ENCODE data around the gene COL9A2. TPM values are rescaled to one million over a fixed set of nuclear protein-coding genes. Genes with fewer than 3 reads are reported as not detected.

Gene COL9A2
- total RNA-seq, 1 experiment from 2014 or later, result 3.0 TPM

DNA sequence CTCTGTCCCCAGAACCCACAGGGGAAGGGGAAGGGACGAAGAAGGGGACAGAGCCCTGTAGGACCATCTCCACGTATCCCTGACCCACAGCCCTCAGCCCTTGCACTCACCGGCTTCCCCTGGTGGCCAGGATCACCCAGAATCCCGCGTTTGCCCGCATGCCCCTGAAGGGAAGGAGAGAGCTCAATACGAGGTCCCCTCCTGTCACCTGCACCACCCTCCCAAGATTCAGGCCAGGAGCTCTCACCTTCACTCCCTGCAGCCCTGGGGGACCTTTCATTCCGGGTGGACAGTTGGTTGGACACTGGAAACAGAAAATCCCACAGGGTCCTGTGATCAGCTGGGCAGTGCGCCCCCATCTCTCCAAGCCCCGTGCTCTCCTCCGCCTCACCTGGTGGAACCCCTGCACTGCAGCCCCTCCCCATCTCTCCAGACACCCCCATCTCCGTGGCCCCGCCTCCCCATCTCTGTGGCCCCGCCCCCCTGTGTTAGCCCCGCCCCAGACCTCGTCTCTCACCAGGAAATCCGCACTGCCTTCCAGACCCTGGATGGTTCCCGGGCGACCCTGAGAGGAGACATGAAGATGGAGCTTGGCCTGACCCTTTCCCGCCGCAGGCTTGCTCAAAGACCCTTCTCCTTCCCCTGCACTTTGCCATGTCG is 6.0 kb downstream of the COL9A2 start:
- no TSS peak for BruUV-seq (replicated peaks)
- Mint-ChIP-seq H3K4me1 (ENCODE audit: low read depth, unreplicated experiment) (peaks cover 19% of the 10 kb centered on the region), H3K4me3 (ENCODE audit: low read depth, unreplicated experiment) (no peak overlapping the region), H3K9me3 (ENCODE audit: low read depth, unreplicated experiment) (no peaks in the 10 kb centered on the region), H3K27me3 (ENCODE audit: unreplicated experiment) (peaks cover 13% of the 10 kb centered on the region), H3K27ac (ENCODE audit: unreplicated experiment) (no peak overlapping the region), H3K36me3 (ENCODE audit: insufficient read depth, unreplicated experiment) (peaks cover 16% of the 10 kb centered on the region)
- no peak for DNase-seq
- TF ChIP-seq, protein P1, sequence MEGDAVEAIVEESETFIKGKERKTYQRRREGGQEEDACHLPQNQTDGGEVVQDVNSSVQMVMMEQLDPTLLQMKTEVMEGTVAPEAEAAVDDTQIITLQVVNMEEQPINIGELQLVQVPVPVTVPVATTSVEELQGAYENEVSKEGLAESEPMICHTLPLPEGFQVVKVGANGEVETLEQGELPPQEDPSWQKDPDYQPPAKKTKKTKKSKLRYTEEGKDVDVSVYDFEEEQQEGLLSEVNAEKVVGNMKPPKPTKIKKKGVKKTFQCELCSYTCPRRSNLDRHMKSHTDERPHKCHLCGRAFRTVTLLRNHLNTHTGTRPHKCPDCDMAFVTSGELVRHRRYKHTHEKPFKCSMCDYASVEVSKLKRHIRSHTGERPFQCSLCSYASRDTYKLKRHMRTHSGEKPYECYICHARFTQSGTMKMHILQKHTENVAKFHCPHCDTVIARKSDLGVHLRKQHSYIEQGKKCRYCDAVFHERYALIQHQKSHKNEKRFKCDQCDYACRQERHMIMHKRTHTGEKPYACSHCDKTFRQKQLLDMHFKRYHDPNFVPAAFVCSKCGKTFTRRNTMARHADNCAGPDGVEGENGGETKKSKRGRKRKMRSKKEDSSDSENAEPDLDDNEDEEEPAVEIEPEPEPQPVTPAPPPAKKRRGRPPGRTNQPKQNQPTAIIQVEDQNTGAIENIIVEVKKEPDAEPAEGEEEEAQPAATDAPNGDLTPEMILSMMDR (IDR thresholded peaks at IDR 0.05; ENCODE audit: unreplicated experiment), result no peak
- intact Hi-C loops (cut with micrococcal nuclease; ENCODE audit: unreplicated experiment), result no loop called here
- CTCF ChIA-PET, result interaction anchor here (0.6 kb wide), 1 partner anchor 409 kb away, joined by 5 read pairs; the partner anchor contains the start of gene MYCL

DNA sequence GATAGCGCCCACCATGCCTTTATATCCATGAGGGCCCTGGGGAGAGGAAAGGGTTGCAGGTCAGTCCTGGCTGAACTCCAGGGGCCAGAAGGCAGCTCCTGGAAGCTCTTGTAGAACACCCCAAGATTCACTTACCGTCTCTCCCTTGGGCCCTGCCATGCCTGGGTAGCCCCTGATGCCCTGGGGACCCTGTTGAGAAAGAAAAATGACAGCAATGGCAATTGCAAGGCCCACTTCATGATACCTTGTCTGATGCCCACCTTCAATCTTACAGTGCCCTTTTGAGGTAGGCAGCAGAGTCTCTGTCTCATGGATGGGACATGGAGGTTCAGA is 7.0 kb downstream of the COL9A2 start:
- Mint-ChIP-seq H3K36me3 (ENCODE audit: insufficient read depth, unreplicated experiment) (peaks cover 6% of the 10 kb centered on the region), H3K9me3 (ENCODE audit: low read depth, unreplicated experiment) (no peaks in the 10 kb centered on the region), H3K27me3 (ENCODE audit: unreplicated experiment) (peaks cover 2% of the 10 kb centered on the region), H3K4me3 (ENCODE audit: low read depth, unreplicated experiment) (no peak overlapping the region), H3K27ac (ENCODE audit: unreplicated experiment) (no peak overlapping the region), H3K4me1 (ENCODE audit: low read depth, unreplicated experiment) (peaks cover 20% of the 10 kb centered on the region)
- CTCF ChIA-PET, result no interaction called here
- intact Hi-C loops (cut with micrococcal nuclease; ENCODE audit: unreplicated experiment), result no loop called here
- no TSS peak for BruUV-seq (replicated peaks)
- DNase-seq, result no peak
- TF ChIP-seq, protein P1 (IDR thresholded peaks at IDR 0.05; ENCODE audit: unreplicated experiment), result no peak

DNA sequence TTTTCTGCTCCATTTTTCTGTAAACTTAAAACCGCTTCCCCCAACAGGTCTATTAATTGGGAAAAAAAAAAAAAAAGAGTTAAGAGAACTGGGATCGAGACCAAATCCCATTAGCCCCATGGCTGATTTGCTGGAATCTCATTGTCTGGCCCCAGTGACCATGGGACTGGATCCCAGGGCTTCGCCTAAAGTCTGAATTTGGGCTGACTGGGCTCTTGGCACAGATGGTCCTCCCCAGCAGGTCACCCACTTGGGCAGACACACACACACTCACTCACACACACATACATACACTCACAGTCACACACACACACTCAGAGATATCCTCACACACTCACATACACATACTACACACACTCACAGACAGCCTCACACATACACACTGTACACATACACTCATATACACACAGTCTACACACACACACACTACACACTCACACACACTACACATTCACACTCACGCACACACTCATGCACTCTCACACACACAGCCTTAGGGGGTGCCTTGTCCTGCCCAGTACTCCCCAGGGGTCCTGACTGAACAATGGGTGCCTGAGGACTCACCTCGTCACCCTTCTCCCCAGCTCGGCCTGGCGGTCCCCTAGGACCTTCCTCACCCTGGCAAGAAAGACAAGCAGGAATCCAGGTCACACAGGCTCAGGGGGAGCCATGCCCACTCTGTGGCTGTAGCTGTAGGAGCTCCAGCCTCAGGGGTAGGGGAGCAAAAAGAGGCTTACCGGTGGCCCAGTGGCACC is 7.5 kb downstream of the COL9A2 start:
- no peaks in the 10 kb centered on the region for H3K9me3 Mint-ChIP-seq (ENCODE audit: low read depth, unreplicated experiment)
- no TSS peak for BruUV-seq (replicated peaks)
- intact Hi-C loops (cut with micrococcal nuclease; ENCODE audit: unreplicated experiment), result no loop called here

DNA sequence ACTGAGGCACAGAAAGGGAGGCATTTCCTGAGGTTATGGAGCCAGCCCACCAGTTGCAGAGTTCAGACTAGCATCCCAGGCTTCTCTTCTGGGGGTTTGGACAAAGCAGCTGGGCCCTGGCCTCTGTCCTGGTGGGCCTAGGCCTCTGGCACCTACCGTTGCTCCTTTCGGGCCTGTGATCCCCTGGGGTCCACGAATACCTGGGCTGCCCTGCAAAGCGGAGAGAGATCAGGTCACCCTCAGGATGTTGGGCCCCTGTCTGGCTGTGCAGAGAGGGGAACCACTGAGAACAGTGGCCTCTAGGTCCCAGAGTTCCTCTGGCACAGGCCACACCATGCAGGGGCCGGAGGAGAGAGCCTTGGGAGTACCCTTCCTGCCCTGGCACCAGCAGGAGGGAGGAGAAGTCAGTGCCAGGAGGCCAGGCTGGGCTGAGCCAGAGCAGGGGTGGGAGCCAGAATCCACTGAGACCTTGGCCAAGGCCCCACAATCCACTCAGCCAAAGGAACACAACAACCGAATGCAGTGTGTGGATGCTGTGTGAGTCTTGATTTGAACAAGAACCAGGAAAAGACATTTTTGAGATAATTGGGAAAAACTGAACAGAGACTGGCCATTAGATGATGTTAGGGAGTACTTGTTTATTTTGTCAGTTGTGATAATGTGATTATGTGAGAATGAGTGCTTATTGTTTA is 8.9 kb downstream of the COL9A2 start:
- H3K4me3 Mint-ChIP-seq (ENCODE audit: low read depth, unreplicated experiment), result no peak overlapping the region
- CTCF ChIA-PET, result no interaction called here
- peaks cover 6% of the 10 kb centered on the region for H3K36me3 Mint-ChIP-seq (ENCODE audit: insufficient read depth, unreplicated experiment)
- intact Hi-C loops (cut with micrococcal nuclease; ENCODE audit: unreplicated experiment), result no loop called here
- H3K27ac Mint-ChIP-seq (ENCODE audit: unreplicated experiment), result no peak overlapping the region
- H3K4me1 Mint-ChIP-seq (ENCODE audit: low read depth, unreplicated experiment), result peaks cover 18% of the 10 kb centered on the region
- H3K9me3 Mint-ChIP-seq (ENCODE audit: low read depth, unreplicated experiment), result no peaks in the 10 kb centered on the region
- no peak for DNase-seq
- TF ChIP-seq, protein P1 (IDR thresholded peaks at IDR 0.05; ENCODE audit: unreplicated experiment), result no peak
- H3K27me3 Mint-ChIP-seq (ENCODE audit: unreplicated experiment), result no peaks in the 10 kb centered on the region
- no TSS peak for BruUV-seq (replicated peaks)

More for the DNA sequence above, 7.5 kb downstream of the COL9A2 start:
- CTCF ChIA-PET, result no interaction called here
- peaks cover 6% of the 10 kb centered on the region for H3K36me3 Mint-ChIP-seq (ENCODE audit: insufficient read depth, unreplicated experiment)
- DNase-seq, result no peak
- TF ChIP-seq, protein P1 (IDR thresholded peaks at IDR 0.05; ENCODE audit: unreplicated experiment), result no peak
- no peaks in the 10 kb centered on the region for H3K27me3 Mint-ChIP-seq (ENCODE audit: unreplicated experiment)
- H3K27ac Mint-ChIP-seq (ENCODE audit: unreplicated experiment), result no peak overlapping the region
- peaks cover 20% of the 10 kb centered on the region for H3K4me1 Mint-ChIP-seq (ENCODE audit: low read depth, unreplicated experiment)
- no peak overlapping the region for H3K4me3 Mint-ChIP-seq (ENCODE audit: low read depth, unreplicated experiment)
